HG03571 (cell line): ENCODE results near the gene USP17L11.
"Not testable (repeated sequence)": the region's sequence is repeated elsewhere in the genome, so short reads cannot be mapped to it uniquely, and the experiment has no call there.

ENCODE experiments used
- ATAC-seq: cut with Tn5 transposase; IDR thresholded peaks from one replicate; pipeline ENCODE4 v1.9.1; 2021; ENCODE audit not compliant: unreplicated experiment

Gene USP17L11, protein sequence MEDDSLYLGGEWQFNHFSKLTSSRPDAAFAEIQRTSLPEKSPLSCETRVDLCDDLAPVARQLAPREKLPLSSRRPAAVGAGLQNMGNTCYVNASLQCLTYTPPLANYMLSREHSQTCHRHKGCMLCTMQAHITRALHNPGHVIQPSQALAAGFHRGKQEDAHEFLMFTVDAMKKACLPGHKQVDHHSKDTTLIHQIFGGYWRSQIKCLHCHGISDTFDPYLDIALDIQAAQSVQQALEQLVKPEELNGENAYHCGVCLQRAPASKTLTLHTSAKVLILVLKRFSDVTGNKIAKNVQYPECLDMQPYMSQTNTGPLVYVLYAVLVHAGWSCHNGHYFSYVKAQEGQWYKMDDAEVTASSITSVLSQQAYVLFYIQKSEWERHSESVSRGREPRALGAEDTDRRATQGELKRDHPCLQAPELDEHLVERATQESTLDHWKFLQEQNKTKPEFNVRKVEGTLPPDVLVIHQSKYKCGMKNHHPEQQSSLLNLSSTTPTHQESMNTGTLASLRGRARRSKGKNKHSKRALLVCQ

DNA sequence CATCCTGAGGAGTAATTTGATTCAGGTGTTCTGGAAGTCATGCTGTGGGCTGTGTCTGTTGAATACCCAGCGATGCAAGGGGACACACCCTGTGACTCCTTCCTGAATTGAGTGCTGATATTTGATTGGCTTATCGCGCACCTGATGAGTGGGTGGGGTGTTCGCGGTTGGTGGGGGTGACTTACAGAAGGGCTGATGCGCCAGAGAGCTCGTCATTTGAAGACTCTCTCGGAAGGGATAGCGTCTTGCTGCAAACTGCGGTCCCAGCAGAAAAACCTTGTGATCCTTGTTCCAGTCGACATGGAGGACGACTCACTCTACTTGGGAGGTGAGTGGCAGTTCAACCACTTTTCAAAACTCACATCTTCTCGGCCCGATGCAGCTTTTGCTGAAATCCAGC lies at the start of gene USP17L11:
Gene USP17L11, plus strand, starts transcription at position 301 of the 400 bp plus-strand sequence. Its CDS starts 0 bp downstream, at position 301.
- ATAC-seq = not testable (repeated sequence)

DNA sequence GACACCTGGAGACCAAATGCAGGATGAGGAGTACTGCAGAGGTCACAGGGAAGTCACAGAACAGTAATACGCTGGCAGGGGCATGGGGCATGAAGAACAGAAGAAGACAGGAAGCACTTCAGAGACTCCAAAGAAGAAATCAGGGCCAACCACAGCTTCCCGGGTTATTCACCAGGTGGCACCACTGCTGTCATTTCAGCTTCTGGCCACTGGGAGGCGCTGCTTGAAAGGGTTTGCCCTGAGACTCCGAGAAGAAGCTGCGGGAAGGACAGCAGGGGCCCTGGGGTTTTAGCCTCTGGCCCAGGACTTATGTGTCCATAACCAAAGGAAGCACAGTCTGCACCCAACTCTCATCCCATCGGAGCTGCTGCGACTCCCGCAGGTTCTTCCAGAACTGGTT lies 49.2 kb upstream of the USP17L11 start:
- ATAC-seq = not testable (repeated sequence)

DNA sequence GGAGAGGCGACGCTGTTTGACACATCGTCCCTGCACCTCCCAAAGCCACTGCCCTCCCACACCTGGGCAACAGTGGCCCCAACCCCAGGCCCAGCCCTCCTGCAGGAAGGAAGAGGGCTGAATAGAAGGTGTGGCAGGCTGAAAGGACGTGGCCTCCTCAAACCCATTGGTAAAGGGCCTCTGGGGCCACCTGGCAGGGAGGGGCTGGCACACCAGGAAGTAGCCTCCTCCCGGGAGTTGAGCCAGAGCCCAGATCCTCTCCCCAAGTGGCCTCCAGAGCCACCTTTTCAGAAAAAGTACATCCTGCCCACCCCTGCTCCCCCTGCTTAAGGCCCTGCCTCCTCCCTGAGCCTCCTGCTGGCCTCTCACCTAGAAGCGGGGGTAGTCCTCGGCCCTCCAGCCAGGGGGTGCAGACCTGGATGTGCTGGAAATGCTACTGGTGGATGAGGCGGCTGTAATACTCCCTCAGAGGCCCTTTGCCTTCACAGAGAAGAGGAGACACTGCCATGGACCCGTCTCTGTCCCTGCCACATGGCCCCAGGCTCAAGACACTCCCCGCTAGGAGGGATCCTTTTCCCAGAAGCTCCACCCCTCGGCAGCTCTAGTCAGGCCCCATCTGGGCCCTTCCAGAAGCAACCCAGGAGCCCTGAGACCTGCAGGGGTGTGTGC lies 45.3 kb upstream of the USP17L11 start, which contains the start of gene FAM90A26:
Gene FAM90A26, plus strand, starts transcription at position 619 of the 669 bp plus-strand sequence. CDS start 2,764 bp downstream, outside the sequence.
- ATAC-seq = not testable (repeated sequence)

DNA sequence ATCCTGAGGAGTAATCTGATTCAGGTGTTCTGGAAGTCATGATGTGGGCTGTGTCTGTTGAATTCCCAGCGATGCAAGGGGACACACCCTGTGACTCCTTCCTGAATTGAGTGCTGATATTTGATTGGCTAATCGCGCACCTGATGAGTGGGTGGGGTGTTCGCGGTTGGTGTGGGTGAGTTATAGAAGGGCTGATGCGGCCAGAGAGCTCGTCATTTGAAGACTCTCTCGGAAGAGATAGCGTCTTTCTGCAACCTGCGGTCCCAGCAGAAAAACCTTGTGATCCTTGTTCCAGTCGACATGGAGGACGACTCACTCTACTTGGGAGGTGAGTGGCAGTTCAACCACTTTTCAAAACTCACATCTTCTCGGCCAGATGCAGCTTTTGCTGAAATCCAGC lies 4.8 kb upstream of the USP17L11 start, which contains the start of gene USP17L10:
Gene USP17L10, plus strand, starts transcription at position 301 of the 400 bp plus-strand sequence. Its CDS starts 0 bp downstream, at position 301.
- not testable (repeated sequence) for ATAC-seq

DNA sequence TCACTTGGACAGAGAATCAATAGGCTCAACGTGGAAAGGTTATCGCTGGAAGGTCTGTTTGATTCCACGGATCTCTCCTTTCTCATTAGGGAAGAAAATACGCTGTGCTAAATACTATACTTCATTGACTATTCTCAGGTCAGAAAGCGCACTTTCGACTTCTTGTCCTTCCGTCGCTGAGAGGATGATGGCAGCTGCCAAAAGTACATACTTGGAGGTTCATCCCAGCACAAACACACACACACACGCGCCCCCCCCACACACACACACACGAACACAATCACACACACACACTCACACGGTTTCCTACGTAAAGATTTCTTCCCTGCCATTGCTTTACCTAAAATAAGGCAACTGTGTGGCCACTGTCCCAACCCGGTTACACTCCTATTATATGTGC lies 504 bp upstream of the USP17L11 start:
- not testable (repeated sequence) for ATAC-seq

DNA sequence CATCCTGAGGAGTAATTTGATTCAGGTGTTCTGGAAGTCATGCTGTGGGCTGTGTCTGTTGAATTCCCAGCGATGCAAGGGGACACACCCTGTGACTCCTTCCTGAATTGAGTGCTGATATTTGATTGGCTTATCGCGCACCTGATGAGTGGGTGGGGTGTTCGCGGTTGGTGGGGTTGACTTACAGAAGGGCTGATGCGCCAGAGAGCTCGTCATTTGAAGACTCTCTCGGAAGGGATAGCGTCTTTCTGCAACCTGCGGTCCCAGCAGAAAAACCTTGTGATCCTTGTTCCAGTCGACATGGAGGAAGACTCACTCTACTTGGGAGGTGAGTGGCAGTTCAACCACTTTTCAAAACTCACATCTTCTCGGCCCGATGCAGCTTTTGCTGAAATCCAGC lies 4.6 kb downstream of the USP17L11 start, which contains the start of gene USP17L12:
Gene USP17L12, plus strand, starts transcription at position 301 of the 400 bp plus-strand sequence. Its CDS starts 0 bp downstream, at position 301.
- ATAC-seq = not testable (repeated sequence)

DNA sequence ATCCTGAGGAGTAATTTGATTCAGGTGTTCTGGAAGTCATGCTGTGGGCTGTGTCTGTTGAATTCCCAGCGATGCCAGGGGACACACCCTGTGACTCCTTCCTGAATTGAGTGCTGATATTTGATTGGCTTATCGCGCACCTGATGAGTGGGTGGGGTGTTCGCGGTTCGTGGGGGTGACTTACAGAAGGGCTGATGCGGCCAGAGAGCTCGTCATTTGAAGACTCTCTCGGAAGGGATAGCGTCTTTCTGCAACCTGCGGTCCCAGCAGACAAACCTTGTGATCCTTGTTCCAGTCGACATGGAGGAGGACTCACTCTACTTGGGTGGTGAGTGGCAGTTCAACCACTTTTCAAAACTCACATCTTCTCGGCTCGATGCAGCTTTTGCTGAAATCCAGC lies 9.4 kb downstream of the USP17L11 start, which contains the start of gene USP17L13:
Gene USP17L13, plus strand, starts transcription at position 301 of the 400 bp plus-strand sequence. Its CDS starts 0 bp downstream, at position 301.
- ATAC-seq = not testable (repeated sequence)

DNA sequence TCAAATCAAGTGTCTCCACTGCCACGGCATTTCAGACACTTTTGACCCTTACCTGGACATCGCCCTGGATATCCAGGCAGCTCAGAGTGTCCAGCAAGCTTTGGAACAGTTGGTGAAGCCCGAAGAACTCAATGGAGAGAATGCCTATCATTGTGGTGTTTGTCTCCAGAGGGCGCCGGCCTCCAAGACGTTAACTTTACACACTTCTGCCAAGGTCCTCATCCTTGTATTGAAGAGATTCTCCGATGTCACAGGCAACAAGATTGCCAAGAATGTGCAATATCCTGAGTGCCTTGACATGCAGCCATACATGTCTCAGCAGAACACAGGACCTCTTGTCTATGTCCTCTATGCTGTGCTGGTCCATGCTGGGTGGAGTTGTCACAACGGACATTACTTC lies 15.0 kb downstream of the USP17L11 start:
- ATAC-seq = not testable (repeated sequence)

DNA sequence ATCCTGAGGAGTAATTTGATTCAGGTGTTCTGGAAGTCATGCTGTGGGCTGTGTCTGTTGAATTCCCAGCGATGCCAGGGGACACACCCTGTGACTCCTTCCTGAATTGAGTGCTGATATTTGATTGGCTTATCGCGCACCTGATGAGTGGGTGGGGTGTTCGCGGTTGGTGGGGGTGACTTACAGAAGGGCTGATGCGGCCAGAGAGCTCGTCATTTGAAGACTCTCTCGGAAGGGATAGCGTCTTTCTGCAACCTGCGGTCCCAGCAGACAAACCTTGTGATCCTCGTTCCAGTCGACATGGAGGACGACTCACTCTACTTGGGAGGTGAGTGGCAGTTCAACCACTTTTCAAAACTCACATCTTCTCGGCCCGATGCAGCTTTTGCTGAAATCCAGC lies 18.9 kb downstream of the USP17L11 start, which contains the start of gene USP17L15:
Gene USP17L15, plus strand, starts transcription at position 301 of the 400 bp plus-strand sequence. Its CDS starts 0 bp downstream, at position 301.
- ATAC-seq = not testable (repeated sequence)

DNA sequence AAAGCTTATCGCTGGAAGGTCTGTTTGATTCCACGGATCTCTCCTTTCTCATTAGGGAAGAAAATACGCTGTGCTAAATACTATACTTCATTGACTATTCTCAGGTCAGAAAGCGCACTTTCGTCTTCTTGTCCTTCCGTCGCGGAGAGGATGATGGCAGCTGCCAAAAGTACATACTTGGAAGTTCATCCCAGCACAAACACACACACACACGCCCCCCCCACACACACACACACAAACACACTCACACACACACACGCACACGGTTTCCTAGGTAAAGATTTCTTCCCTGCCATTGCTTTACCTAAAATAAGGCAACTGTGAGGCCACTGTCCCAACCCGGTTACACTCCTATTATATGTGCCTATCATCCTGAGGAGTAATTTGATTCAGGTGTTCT lies 23.3 kb downstream of the USP17L11 start:
- ATAC-seq = not testable (repeated sequence)

DNA sequence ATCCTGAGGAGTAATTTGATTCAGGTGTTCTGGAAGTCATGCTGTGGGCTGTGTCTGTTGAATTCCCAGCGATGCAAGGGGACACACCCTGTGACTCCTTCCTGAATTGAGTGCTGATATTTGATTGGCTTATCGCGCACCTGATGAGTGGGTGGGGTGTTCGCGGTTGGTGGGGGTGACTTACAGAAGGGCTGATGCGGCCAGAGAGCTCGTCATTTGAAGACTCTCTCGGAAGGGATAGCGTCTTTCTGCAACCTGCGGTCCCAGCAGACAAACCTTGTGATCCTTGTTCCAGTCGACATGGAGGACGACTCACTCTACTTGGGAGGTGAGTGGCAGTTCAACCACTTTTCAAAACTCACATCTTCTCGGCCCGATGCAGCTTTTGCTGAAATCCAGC lies 28.4 kb downstream of the USP17L11 start, which contains the start of gene USP17L17:
Gene USP17L17, plus strand, starts transcription at position 301 of the 400 bp plus-strand sequence. Its CDS starts 0 bp downstream, at position 301.
- ATAC-seq = not testable (repeated sequence)

DNA sequence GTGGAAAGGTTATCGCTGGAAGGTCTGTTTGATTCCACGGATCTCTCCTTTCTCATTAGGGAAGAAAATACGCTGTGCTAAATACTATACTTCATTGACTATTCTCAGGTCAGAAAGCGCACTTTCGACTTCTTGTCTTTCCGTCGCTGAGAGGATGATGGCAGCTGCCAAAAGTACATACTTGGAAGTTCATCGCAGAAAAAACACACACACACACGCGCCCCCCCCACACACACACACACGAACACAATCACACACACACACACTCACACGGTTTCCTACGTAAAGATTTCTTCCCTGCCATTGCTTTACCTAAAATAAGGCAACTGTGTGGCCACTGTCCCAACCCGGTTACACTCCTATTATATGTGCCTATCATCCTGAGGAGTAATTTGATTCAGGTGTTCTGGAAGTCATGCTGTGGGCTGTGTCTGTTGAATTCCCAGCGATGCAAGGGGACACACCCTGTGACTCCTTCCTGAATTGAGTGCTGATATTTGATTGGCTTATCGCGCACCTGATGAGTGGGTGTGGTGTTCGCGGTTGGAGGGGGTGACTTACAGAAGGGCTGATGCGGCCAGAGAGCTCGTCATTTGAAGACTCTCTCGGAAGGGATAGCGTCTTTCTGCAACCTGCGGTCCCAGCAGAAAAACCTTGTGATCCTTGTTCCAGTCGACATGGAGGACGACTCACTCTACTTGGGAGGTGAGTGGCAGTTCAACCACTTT lies 32.9 kb downstream of the USP17L11 start, which contains the start of gene USP17L18:
Gene USP17L18, plus strand, starts transcription at position 678 of the 728 bp plus-strand sequence. Its CDS starts 0 bp downstream, at position 678.
- not testable (repeated sequence) for ATAC-seq

DNA sequence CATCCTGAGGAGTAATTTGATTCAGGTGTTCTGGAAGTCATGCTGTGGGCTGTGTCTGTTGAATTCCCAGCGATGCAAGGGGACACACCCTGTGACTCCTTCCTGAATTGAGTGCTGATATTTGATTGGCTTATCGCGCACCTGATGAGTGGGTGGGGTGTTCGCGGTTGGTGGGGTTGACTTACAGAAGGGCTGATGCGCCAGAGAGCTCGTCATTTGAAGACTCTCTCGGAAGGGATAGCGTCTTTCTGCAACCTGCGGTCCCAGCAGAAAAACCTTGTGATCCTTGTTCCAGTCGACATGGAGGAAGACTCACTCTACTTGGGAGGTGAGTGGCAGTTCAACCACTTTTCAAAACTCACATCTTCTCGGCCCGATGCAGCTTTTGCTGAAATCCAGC lies 37.9 kb downstream of the USP17L11 start, which contains the start of gene USP17L19:
Gene USP17L19, plus strand, starts transcription at position 301 of the 400 bp plus-strand sequence. Its CDS starts 0 bp downstream, at position 301.
- not testable (repeated sequence) for ATAC-seq

DNA sequence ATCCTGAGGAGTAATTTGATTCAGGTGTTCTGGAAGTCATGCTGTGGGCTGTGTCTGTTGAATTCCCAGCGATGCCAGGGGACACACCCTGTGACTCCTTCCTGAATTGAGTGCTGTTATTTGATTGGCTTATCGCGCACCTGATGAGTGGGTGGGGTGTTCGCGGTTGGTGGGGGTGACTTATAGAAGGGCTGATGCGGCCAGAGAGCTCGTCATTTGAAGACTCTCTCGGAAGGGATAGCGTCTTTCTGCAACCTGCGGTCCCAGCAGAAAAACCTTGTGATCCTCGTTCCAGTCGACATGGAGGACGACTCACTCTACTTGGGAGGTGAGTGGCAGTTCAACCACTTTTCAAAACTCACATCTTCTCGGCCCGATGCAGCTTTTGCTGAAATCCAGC lies 42.6 kb downstream of the USP17L11 start, which contains the start of gene USP17L20:
Gene USP17L20, plus strand, starts transcription at position 301 of the 400 bp plus-strand sequence. Its CDS starts 0 bp downstream, at position 301.
- ATAC-seq = not testable (repeated sequence)

DNA sequence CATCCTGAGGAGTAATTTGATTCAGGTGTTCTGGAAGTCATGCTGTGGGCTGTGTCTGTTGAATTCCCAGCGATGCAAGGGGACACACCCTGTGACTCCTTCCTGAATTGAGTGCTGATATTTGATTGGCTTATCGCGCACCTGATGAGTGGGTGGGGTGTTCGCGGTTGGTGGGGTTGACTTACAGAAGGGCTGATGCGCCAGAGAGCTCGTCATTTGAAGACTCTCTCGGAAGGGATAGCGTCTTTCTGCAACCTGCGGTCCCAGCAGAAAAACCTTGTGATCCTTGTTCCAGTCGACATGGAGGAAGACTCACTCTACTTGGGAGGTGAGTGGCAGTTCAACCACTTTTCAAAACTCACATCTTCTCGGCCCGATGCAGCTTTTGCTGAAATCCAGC lies 47.4 kb downstream of the USP17L11 start, which contains the start of gene USP17L21:
Gene USP17L21, plus strand, starts transcription at position 301 of the 400 bp plus-strand sequence. Its CDS starts 0 bp downstream, at position 301.
- not testable (repeated sequence) for ATAC-seq
